ENCODE data around the gene KRTAP19-1.
"Not testable (repeated sequence)": the region's sequence is repeated elsewhere in the genome, so short reads cannot be mapped to it uniquely, and the experiment has no call there.

Gene KRTAP19-1

DNA sequence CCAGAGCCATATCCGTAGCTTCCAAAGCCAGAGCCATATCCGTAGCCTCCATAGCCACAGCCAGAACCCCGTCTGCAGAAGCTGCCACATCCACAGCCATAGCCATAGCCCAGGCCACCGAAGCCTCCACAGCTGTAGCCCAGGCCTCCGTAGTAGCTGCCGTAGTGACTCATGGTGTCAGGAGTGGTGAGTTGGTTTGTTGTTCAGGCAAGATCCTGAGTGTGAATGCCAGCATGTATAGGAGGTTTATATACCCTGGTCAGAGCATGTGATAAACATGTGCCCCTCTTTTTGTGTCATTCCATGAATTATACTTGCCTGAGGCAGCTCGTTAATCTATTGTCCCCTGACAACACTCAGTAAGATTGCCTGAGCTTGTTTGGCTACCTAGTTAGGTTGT lies at the start of gene KRTAP19-1:
KRTAP19-1 (minus strand) TSS at position 223 of the 400 bp plus-strand sequence; CDS start at position 173, 50 bp downstream.
- Mint-ChIP-seq H3K27ac (no peak within 1 kb of the TSS), H3K9me3 (no peaks in the 10 kb centered on the region)

DNA sequence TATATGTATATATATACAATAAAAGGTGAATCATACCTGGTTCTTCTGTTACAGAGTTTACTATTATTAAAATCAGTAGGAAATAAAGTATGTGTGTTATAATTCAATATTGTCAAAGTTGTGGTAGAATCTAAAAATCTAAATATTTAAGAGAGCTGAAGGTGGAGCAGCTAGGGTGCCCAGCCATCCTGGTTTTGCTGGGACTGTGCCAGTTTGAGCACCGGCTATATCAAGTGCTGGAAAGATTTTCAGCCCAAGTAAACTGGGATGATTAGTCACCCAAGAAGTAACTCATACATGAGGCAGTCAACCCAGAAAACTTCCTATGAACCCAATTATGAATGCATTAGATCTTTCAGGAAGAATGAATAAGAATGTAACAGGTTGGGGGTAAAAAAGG lies 38.7 kb upstream of the KRTAP19-1 start:
- CTCF ChIA-PET = no interaction called here

More for the DNA sequence above, at the start of gene KRTAP19-1:
- no peak within 1 kb of the TSS for H3K4me3 Mint-ChIP-seq
- H3K36me3 Mint-ChIP-seq = no peaks in the 10 kb centered on the region
- DNase-seq = no peak
- no peaks in the 10 kb centered on the region for H3K27me3 Mint-ChIP-seq
- CTCF ChIA-PET = interaction anchor here (0.6 kb wide), 1 partner anchor 602 kb away, joined by 3 read pairs; no protein-coding TSS in a partner anchor
- H3K4me1 Mint-ChIP-seq = no peaks in the 10 kb centered on the region

GRCh38 chr21:30515681-30516080 lies 35.5 kb upstream of the KRTAP19-1 start:
- H3K36me3 Mint-ChIP-seq = no peaks in the 10 kb centered on the region
- no peak for DNase-seq
- H3K4me3 Mint-ChIP-seq = no peak overlapping the region
- CTCF ChIA-PET = interaction anchor here (1.0 kb wide), 1 partner anchor 9 kb away, joined by 3 read pairs; no protein-coding TSS in a partner anchor
- H3K27ac Mint-ChIP-seq = no peak overlapping the region
- no peaks in the 10 kb centered on the region for H3K9me3 Mint-ChIP-seq
- H3K27me3 Mint-ChIP-seq = no peaks in the 10 kb centered on the region
- H3K4me1 Mint-ChIP-seq = no peaks in the 10 kb centered on the region

More for the DNA sequence above, 38.7 kb upstream of the KRTAP19-1 start:
- H3K36me3 Mint-ChIP-seq = no peaks in the 10 kb centered on the region
- no peaks in the 10 kb centered on the region for H3K9me3 Mint-ChIP-seq
- no peaks in the 10 kb centered on the region for H3K27me3 Mint-ChIP-seq
- no peak for DNase-seq
- no peak overlapping the region for H3K4me3 Mint-ChIP-seq
- H3K4me1 Mint-ChIP-seq = no peaks in the 10 kb centered on the region
- no peak overlapping the region for H3K27ac Mint-ChIP-seq

GRCh38 chr21:30505621-30506205 lies 25.5 kb upstream of the KRTAP19-1 start:
- H3K27ac Mint-ChIP-seq, DNase-seq, H3K4me1 Mint-ChIP-seq, H3K36me3 Mint-ChIP-seq, H3K27me3 Mint-ChIP-seq, H3K9me3 Mint-ChIP-seq, H3K4me3 Mint-ChIP-seq: not testable (repeated sequence)
- CTCF ChIA-PET = interaction anchor here (0.6 to 4.3 kb wide), 8 partner anchors 10 to 1157 kb away, joined by 3 to 23 read pairs (median 3); no protein-coding TSS in a partner anchor

GRCh38 chr21:30502041-30502440 lies 21.9 kb upstream of the KRTAP19-1 start, which contains the start of gene KRTAP19-5:
KRTAP19-5 (minus strand) TSS chr21:30502141; CDS start chr21:30502090, 51 bp downstream.
- Mint-ChIP-seq H3K27ac (no peak within 1 kb of the TSS), H3K4me3 (no peak within 1 kb of the TSS), H3K9me3 (no peaks in the 10 kb centered on the region), H3K27me3 (no peaks in the 10 kb centered on the region), H3K4me1 (no peaks in the 10 kb centered on the region), H3K36me3 (no peaks in the 10 kb centered on the region)
- CTCF ChIA-PET = no interaction called here
- DNase-seq = no peak

- no peaks in the 10 kb centered on the region for H3K36me3 Mint-ChIP-seq
- CTCF ChIA-PET = interaction anchor here (0.6 kb wide), 1 partner anchor 27 kb away, joined by 4 read pairs; no protein-coding TSS in a partner anchor
- H3K4me3 Mint-ChIP-seq = no peak within 1 kb of the TSS
- H3K4me1 Mint-ChIP-seq = no peaks in the 10 kb centered on the region
- no peak for DNase-seq
- H3K9me3 Mint-ChIP-seq = no peaks in the 10 kb centered on the region
- no peak within 1 kb of the TSS for H3K27ac Mint-ChIP-seq
- no peaks in the 10 kb centered on the region for H3K27me3 Mint-ChIP-seq
Measured at GRCh38 chr21:30497065-30497464, 16.9 kb upstream of the KRTAP19-1 start, which contains the start of gene KRTAP19-4. KRTAP19-4 (minus strand) TSS chr21:30497165; CDS start chr21:30497110, 55 bp downstream.

DNA sequence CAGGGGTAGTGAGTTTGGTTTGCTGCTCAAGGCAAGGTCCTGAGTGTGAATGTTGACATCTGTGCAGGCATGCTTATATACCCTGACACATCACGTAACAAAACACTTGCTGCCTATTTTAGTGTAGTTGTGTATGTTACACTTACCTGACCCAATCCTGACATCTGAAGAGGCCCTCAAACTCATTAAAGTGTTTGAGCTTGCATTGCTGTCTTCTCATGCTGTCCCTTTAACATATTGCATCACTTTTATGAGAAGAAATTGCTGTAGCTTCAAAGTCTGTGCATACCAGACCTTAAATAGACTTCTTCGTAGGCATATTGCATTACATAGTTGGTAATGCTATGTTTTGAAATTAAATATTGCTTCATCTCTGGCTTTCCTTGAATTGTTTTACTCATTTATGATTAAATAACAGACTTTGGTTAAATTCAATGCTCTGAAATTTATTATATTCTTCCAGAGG lies 11.8 kb upstream of the KRTAP19-1 start, which contains the start of gene KRTAP19-3:
KRTAP19-3 (minus strand) TSS at position 51 of the 466 bp plus-strand sequence. CDS start 56 bp downstream, outside the sequence.
- H3K27ac Mint-ChIP-seq = no peak within 1 kb of the TSS
- no peaks in the 10 kb centered on the region for H3K27me3 Mint-ChIP-seq
- H3K4me1 Mint-ChIP-seq = no peaks in the 10 kb centered on the region
- no peaks in the 10 kb centered on the region for H3K36me3 Mint-ChIP-seq
- no peaks in the 10 kb centered on the region for H3K9me3 Mint-ChIP-seq
- CTCF ChIA-PET = no interaction called here
- DNase-seq = no peak
- H3K4me3 Mint-ChIP-seq = no peak within 1 kb of the TSS

DNA sequence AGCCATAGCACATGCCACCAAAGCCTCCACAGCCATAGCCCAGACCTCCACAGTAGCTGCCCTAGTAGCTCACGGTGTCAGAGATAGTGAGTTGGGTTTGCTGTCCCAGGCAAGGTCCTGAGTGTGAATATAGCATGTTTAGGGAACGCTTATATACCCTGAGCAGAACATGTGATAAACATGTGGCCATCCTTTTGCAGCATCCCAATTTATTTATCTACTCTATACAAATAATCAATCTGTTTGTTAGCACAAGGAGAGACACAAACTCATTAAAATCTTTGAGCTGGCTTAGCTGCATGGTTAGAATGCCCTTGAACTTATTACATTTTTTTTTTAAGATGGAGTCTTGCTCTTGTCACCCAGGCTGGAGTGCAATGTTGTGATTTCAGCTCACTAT lies 7.2 kb upstream of the KRTAP19-1 start, which contains the start of gene KRTAP19-2:
KRTAP19-2 (minus strand) TSS at position 101 of the 400 bp plus-strand sequence; CDS start at position 13, 88 bp downstream.
- Mint-ChIP-seq H3K27me3 (no peaks in the 10 kb centered on the region), H3K27ac (no peak within 1 kb of the TSS), H3K4me3 (no peak within 1 kb of the TSS), H3K36me3 (no peaks in the 10 kb centered on the region), H3K4me1 (no peaks in the 10 kb centered on the region), H3K9me3 (peaks cover 6% of the 10 kb centered on the region)
- CTCF ChIA-PET = no interaction called here
- no peak for DNase-seq

DNA sequence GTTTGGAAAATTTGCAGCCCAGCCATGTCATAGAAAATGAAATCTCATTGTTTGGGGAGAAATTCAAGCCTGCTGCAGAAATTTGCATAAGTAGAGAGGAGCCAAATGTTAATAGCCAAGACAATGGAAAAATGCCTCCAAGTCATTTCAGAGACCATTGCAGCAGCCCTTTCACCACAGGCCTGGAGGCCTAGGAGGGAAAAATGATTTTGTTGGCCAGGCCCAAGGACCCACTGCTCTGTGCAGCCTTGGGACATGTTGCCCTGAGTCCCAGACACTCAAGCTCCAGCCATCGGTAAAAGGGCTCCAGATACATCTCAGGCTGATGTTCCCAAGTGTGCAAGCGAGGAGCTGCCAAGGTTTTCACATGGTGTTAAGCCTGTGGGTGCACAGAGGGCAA lies 6.0 kb upstream of the KRTAP19-1 start:
- Mint-ChIP-seq H3K36me3 (no peaks in the 10 kb centered on the region), H3K4me1 (no peaks in the 10 kb centered on the region), H3K27me3 (no peaks in the 10 kb centered on the region), H3K27ac (no peak overlapping the region), H3K4me3 (no peak overlapping the region), H3K9me3 (peaks cover 6% of the 10 kb centered on the region)
- CTCF ChIA-PET = no interaction called here
- DNase-seq = no peak

GRCh38 chr21:30482130-30482529 lies 2.0 kb upstream of the KRTAP19-1 start:
- Mint-ChIP-seq H3K27me3 (no peaks in the 10 kb centered on the region), H3K9me3 (peaks cover 6% of the 10 kb centered on the region), H3K27ac (no peak overlapping the region), H3K36me3 (no peaks in the 10 kb centered on the region), H3K4me3 (no peak overlapping the region), H3K4me1 (no peaks in the 10 kb centered on the region)
- CTCF ChIA-PET = no interaction called here
- DNase-seq = no peak

- Mint-ChIP-seq H3K4me3 (no peak overlapping the region), H3K4me1 (no peaks in the 10 kb centered on the region), H3K9me3 (no peaks in the 10 kb centered on the region), H3K36me3 (no peaks in the 10 kb centered on the region), H3K27me3 (no peaks in the 10 kb centered on the region), H3K27ac (no peak overlapping the region)
- DNase-seq = no peak
- CTCF ChIA-PET = no interaction called here
Measured at GRCh38 chr21:30479259-30479658, 908 bp downstream of the KRTAP19-1 start.

- H3K4me1 Mint-ChIP-seq = no peaks in the 10 kb centered on the region
- H3K9me3 Mint-ChIP-seq = no peaks in the 10 kb centered on the region
- H3K27me3 Mint-ChIP-seq = no peaks in the 10 kb centered on the region
- H3K27ac Mint-ChIP-seq = no peak overlapping the region
- no peak overlapping the region for H3K4me3 Mint-ChIP-seq
- DNase-seq = no peak
- H3K36me3 Mint-ChIP-seq = no peaks in the 10 kb centered on the region
- CTCF ChIA-PET = no interaction called here
Measured at GRCh38 chr21:30478004-30478403, 2.2 kb downstream of the KRTAP19-1 start.

DNA sequence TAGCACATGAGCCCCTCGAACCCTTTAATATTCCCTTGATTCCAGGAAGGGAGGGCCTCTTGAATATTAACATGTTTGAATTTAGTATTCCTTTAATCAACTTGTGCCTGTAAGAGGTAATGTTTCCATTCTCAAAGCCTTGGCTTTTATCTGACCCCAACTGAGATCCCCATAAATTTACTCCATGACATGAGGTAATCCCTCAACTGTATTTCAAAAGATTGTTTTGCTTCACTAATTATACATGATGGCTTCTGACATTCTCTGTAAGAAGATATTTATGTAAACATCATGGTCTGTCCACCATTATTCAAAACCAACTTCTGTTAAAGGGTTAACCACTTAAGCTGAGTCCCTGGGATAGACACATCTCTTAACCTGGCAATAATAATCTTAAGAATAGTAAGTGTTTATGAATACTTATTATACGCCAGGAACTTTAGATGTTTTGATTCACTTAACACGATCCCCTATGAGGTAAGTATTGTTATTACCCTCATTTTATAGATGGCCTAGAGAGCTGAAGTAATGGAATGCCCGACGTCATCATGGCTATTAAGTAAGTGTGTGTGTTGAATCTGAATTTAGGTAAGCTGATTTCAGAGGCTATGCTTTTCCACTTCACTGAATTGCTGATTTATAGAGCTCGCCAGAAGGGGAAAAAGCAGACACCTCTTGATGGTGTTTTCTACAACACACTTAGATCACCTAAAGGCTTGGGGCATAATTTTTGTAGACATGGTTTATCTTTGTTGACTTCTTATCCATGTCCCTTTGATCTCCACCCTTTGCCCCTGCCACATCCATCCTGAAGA lies 11.1 kb downstream of the KRTAP19-1 start:
- Mint-ChIP-seq H3K36me3 (no peaks in the 10 kb centered on the region), H3K4me3 (no peak overlapping the region), H3K4me1 (no peaks in the 10 kb centered on the region), H3K27ac (no peak overlapping the region), H3K9me3 (no peaks in the 10 kb centered on the region), H3K27me3 (no peaks in the 10 kb centered on the region)
- CTCF ChIA-PET = no interaction called here
- DNase-seq = no peak

DNA sequence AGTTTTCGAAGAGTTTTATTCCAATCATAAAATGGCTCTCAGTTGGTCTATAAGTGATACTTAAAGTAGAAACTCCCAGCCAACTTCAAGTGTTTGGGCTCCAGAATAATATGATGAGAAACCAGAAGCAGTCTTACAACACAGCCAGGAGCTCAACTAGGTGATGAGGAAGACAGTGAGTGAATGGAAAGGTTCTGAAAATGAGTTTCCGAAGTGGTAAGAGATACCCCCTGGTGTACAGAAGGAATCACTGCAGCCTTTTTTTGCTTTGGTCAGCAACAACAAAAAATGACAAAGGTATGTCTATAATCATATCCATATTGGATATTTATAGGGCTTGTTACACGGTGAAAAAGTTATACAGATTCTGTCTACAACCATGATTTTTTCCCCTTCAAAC lies 16.5 kb downstream of the KRTAP19-1 start:
- CTCF ChIA-PET = interaction anchor here (0.9 kb wide), 1 partner anchor 485 kb away, joined by 4 read pairs; no protein-coding TSS in a partner anchor
- H3K9me3 Mint-ChIP-seq = no peaks in the 10 kb centered on the region
- no peak overlapping the region for H3K27ac Mint-ChIP-seq
- no peak overlapping the region for H3K4me3 Mint-ChIP-seq
- no peaks in the 10 kb centered on the region for H3K36me3 Mint-ChIP-seq
- no peak for DNase-seq
- H3K27me3 Mint-ChIP-seq = no peaks in the 10 kb centered on the region
- H3K4me1 Mint-ChIP-seq = no peaks in the 10 kb centered on the region

Measured in activated naive CD4-positive, alpha-beta T cell treated with anti-CD3 and anti-CD28 coated beads, Interleukin-2, amount 10 ng/mL, durations not matched to agents 7 days and 5 days (primary cell).